A549 treated with ZK216348 at 1 μM for 4 hours (cell line): Measurements from ENCODE around the gene VILL. TPM values are rescaled to one million over a fixed set of nuclear protein-coding genes. Genes with fewer than 3 reads are reported as not detected.

Experiments
- total RNA-seq: library from RNA; stranded (reverse); fragments of 200-300 nt; extraction: Qiagen RNA extraction; gene quantifications from 5 replicates; pipeline ENCODE4 v1.2.3, GENCODE V29; 2022; ENCODE audit warnings: low read depth

VILL gene
- 0.21 TPM in 1 of 5 replicates, not detected in the others for total RNA-seq

GRCh38 chr3:37990527-37990926 lies at the start of gene VILL:
Gene VILL, plus strand, starts transcription at chr3:37990786. Its CDS starts 2,887 bp downstream, at chr3:37993673.

GRCh38 chr3:38029400-38030125 lies 39.0 kb downstream of the VILL start, which contains the start of gene PLCD1:
Gene PLCD1, minus strand, starts transcription at chr3:38029642. Its CDS starts 103 bp downstream, at chr3:38029539.

GRCh38 chr3:38039101-38039898 lies 48.7 kb downstream of the VILL start, which contains the start of gene DLEC1:
Gene DLEC1, plus strand, starts transcription at chr3:38039208. Its CDS starts 18 bp downstream, at chr3:38039226.

Other genes with a start within 250 kb of the VILL start
- 10.2 to 14.7 TPM (median 13.3 TPM) in 5 replicates for gene CTDSPL, start 128.9 kb upstream of the VILL start, total RNA-seq
- gene PLCD1, start 38.9 kb downstream of the VILL start, total RNA-seq, result 3.1 to 5.1 TPM (median 3.3 TPM) in 5 replicates
- gene DLEC1, start 48.4 kb downstream of the VILL start, total RNA-seq, result 0.05 to 0.09 TPM in 2 of 5 replicates, not detected in the others
- 34.4 to 56.6 TPM (median 47.0 TPM) in 5 replicates for gene ACAA1, start 146.3 kb downstream of the VILL start, total RNA-seq
- gene MYD88, start 147.9 kb downstream of the VILL start, total RNA-seq, result 21.3 to 27.1 TPM (median 25.9 TPM) in 5 replicates
- gene OXSR1, start 174.8 kb downstream of the VILL start, total RNA-seq, result 23.2 to 41.1 TPM (median 34.8 TPM) in 5 replicates